ENCODE results near the gene PLD1.

Gene PLD1

DNA sequence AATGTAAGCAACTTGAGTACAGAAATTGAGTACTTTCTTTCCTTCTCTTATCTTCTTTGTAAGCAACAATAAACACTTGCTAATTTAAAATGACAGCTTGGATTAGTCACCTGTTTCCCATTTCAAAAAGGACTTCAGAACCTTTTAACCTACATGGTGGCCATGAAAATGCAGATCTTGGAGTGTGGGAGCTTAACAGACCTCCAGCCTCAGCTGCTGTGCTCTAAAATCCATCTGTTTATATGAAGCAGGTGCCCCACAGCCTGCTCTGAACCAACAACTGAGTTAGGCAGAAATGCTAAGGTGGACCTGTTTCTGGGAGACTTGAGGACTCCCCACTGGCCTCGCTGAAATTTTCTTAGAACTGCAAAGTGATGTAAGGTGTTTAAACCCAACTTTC lies 259.0 kb downstream of the PLD1 start:
- DNase-seq: no peak

Data from NCI-H2029 treated with DMSO at 0.1 percent for 48 hours (cell line).